DND-41 (cell line): ENCODE data around the gene PLAC1.

ENCODE experiments used
- ATAC-seq: fragments of 200-7000 bp; cut with Tn5 transposase; 3 replicates; pipeline ENCODE4 v1.9.1; 2021; ENCODE audit warnings: low read depth; ENCODE audit not compliant: insufficient read depth
- DNase-seq: peaks from one replicate; pipeline ENCODE4 v3.0.0-alpha.2; 2020
- H2AFZ ChIP-seq: 2 replicates; pipeline ENCODE4 v1.6.0; 2012; ENCODE audit warnings: low read depth, low read length
- H3K27ac ChIP-seq: 2 replicates; pipeline ENCODE4 v1.5.1; 2012; ENCODE audit warnings: low read length, inconsistent platforms
- H3K27me3 ChIP-seq: fragments of 200-600 bp; sonication (generic); 2 replicates; pipeline ENCODE4 v1.6.0; 2012; ENCODE audit warnings: low read length, mild to moderate bottlenecking, inconsistent platforms; ENCODE audit not compliant: insufficient read depth, poor library complexity
- H3K36me3 ChIP-seq: 2 replicates; pipeline ENCODE4 v1.5.1; 2012; ENCODE audit warnings: low read length, inconsistent platforms; ENCODE audit not compliant: insufficient read depth
- H3K4me1 ChIP-seq: 2 replicates; pipeline ENCODE4 v1.5.1; 2012; ENCODE audit warnings: mild to moderate bottlenecking, low read length; ENCODE audit not compliant: insufficient read depth
- H3K4me2 ChIP-seq: 2 replicates; pipeline ENCODE4 v1.6.0; 2012; ENCODE audit warnings: mild to moderate bottlenecking, moderate library complexity, low read length, inconsistent platforms; ENCODE audit not compliant: insufficient read depth
- H3K4me3 ChIP-seq, 2 experiments: fragments of 200-600 bp in 1 of 2; shearing (Covaris generic) in 1 of 2; 2 replicates each; pipeline ENCODE4 v1.5.1; 2012 to 2016; ENCODE audit warnings: inconsistent platforms in 2 of 2, low read length in 2 of 2, mild to moderate bottlenecking in 2 of 2, low read depth in 1 of 2, moderate library complexity in 1 of 2
- H3K79me2 ChIP-seq: 2 replicates; pipeline ENCODE4 v1.6.0; 2012; ENCODE audit warnings: low read length, inconsistent platforms; ENCODE audit not compliant: insufficient read depth
- H3K9ac ChIP-seq: 2 replicates; pipeline ENCODE4 v1.6.0; 2012; ENCODE audit warnings: low read depth, mild to moderate bottlenecking, inconsistent platforms, low read length, moderate library complexity
- H3K9me3 ChIP-seq: 2 replicates; pipeline ENCODE4 v1.5.1; 2012; ENCODE audit warnings: low read length, moderate library complexity, mild to moderate bottlenecking, inconsistent platforms; ENCODE audit not compliant: insufficient read depth, severe bottlenecking
- H4K20me1 ChIP-seq: 2 replicates; pipeline ENCODE4 v1.6.0; 2012; ENCODE audit warnings: low read length; ENCODE audit not compliant: insufficient read depth
- EZH2 ChIP-seq: IDR thresholded peaks from 3 replicates; pipeline ENCODE4 v1.6.1; 2012; ENCODE audit warnings: borderline replicate concordance, low read depth, mild to moderate bottlenecking, moderate library complexity, low read length, inconsistent platforms; ENCODE audit not compliant: severe bottlenecking
- TF ChIP-seq, protein P1 (sequence below): IDR thresholded peaks from 2 replicates; pipeline ENCODE4 v1.5.1; 2012; ENCODE audit warnings: borderline replicate concordance, low read length, moderate library complexity, mild to moderate bottlenecking; ENCODE audit not compliant: poor library complexity, severe bottlenecking; ENCODE audit errors: extremely low read depth

Gene PLAC1

DNA sequence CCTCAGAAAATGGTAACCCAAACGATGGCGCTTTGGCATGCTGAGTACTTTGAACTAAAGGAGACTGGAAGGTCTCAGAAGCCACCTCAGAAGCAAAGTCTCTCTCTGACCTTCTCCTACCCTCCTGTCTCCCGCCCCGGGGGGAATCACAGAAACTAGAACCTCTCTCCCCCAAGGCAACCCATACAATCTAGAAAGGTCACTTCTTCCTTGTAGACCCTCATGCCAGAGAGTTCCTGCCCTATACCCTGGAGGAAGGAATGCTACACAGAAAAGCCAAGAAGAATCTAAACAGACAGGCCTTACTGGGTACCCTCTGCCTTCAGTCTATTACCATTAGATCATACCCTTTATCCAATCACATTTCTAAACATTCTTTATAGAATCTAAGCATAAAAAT lies 8.5 kb downstream of the PLAC1 start:
- H3K4me2 ChIP-seq, result no peak overlapping the region
- H4K20me1 ChIP-seq, result no peaks in the 10 kb centered on the region
- no peaks in the 10 kb centered on the region for H3K36me3 ChIP-seq
- ATAC-seq, result no peak
- H3K4me1 ChIP-seq, result no peaks in the 10 kb centered on the region
- TF ChIP-seq EZH2, result no peak
- TF ChIP-seq, protein P1, sequence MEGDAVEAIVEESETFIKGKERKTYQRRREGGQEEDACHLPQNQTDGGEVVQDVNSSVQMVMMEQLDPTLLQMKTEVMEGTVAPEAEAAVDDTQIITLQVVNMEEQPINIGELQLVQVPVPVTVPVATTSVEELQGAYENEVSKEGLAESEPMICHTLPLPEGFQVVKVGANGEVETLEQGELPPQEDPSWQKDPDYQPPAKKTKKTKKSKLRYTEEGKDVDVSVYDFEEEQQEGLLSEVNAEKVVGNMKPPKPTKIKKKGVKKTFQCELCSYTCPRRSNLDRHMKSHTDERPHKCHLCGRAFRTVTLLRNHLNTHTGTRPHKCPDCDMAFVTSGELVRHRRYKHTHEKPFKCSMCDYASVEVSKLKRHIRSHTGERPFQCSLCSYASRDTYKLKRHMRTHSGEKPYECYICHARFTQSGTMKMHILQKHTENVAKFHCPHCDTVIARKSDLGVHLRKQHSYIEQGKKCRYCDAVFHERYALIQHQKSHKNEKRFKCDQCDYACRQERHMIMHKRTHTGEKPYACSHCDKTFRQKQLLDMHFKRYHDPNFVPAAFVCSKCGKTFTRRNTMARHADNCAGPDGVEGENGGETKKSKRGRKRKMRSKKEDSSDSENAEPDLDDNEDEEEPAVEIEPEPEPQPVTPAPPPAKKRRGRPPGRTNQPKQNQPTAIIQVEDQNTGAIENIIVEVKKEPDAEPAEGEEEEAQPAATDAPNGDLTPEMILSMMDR, result no peak
- no peak overlapping the region for H3K4me3 ChIP-seq
- H2AFZ ChIP-seq, result no peak overlapping the region
- no peak overlapping the region for H3K27ac ChIP-seq
- no peak overlapping the region for H3K9ac ChIP-seq
- no peak for DNase-seq
- H3K27me3 ChIP-seq, result no peaks in the 10 kb centered on the region
- no peaks in the 10 kb centered on the region for H3K9me3 ChIP-seq
- H3K79me2 ChIP-seq, result no peaks in the 10 kb centered on the region

DNA sequence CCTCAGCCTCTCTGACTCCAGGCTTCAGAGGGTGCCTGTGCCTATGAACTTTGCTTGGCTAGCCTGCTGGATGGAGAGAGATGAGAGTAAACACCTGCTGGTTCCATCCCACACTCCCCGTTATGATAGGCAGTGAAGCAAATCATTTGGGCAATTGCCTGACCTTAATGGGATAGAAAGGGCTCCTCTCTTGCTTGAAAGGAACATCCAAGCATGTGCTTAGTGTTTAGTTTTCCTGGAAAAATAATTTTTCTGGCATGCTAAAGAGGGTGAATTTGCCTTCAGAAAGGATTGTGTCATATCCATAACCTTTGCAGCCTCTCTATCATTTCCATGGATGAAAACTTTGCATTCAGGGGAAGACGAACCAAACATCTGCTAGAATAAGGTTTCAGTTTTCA lies 10.8 kb downstream of the PLAC1 start:
- Histone ChIP-seq H3K36me3 (no peaks in the 10 kb centered on the region), H3K4me1 (no peaks in the 10 kb centered on the region), H3K4me3 (no peak overlapping the region), H3K27me3 (no peaks in the 10 kb centered on the region), H2AFZ (no peak overlapping the region), H3K79me2 (no peaks in the 10 kb centered on the region), H4K20me1 (no peaks in the 10 kb centered on the region), H3K27ac (no peak overlapping the region), H3K9ac (no peak overlapping the region), H3K4me2 (no peak overlapping the region), H3K9me3 (no peaks in the 10 kb centered on the region)
- TF ChIP-seq, protein P1, result no peak
- no peak for TF ChIP-seq EZH2
- ATAC-seq (no peak), DNase-seq (no peak)

GRCh38 chrX:134646691-134647090 lies 11.6 kb downstream of the PLAC1 start:
- no peak for DNase-seq
- TF ChIP-seq, protein P1, result no peak
- TF ChIP-seq EZH2, result no peak
- no peak overlapping the region for H3K4me3 ChIP-seq
- no peaks in the 10 kb centered on the region for H4K20me1 ChIP-seq
- no peak overlapping the region for H2AFZ ChIP-seq
- no peaks in the 10 kb centered on the region for H3K9me3 ChIP-seq
- ATAC-seq, result no peak
- H3K9ac ChIP-seq, result no peak overlapping the region
- H3K4me2 ChIP-seq, result no peak overlapping the region
- H3K4me1 ChIP-seq, result no peaks in the 10 kb centered on the region
- H3K27ac ChIP-seq, result no peak overlapping the region
- no peaks in the 10 kb centered on the region for H3K79me2 ChIP-seq
- H3K27me3 ChIP-seq, result no peaks in the 10 kb centered on the region
- H3K36me3 ChIP-seq, result no peaks in the 10 kb centered on the region
